Lower leg skin (tissue), 4 donors: ENCODE data around the gene INPP4A. TPM values are rescaled to one million over a fixed set of nuclear protein-coding genes. Genes with fewer than 3 reads are reported as not detected.

Source experiments
- DNase-seq, 2 donors: peaks; one replicate each; pipeline ENCODE4 v3.0.0-alpha.2; 2019; ENCODE audit warnings: low spot score in 2 of 2
- H3K4me3 ChIP-seq: fragments of 200-600 bp; sonication (generic); 2 replicates; pipeline ENCODE4 v1.5.1; 2017; ENCODE audit warnings: mild to moderate bottlenecking, low read depth; ENCODE audit not compliant: poor library complexity, severe bottlenecking
- CTCF ChIP-seq, 3 donors: fragments of 450-650 bp; IDR thresholded peaks; one replicate each; pipeline ENCODE4 v1.5.1; 2016; ENCODE audit warnings: antibody characterized with exemption in 3 of 3, mild to moderate bottlenecking in 3 of 3, moderate library complexity in 2 of 3
- POLR2A ChIP-seq, 2 donors: fragments of 450-650 bp; IDR thresholded peaks; one replicate each; pipeline ENCODE4 v1.6.1; 2016 to 2017; ENCODE audit warnings: antibody characterized with exemption in 2 of 2, mild to moderate bottlenecking in 1 of 2, moderate library complexity in 1 of 2
- WGBS, 2 donors: methylation state at CpG; one replicate each; pipeline ENCODE4 v1.1.5; 2018; 5-methylcytosine and 5-hydroxymethylcytosine counted together
- intact Hi-C: fragments of 100-400 bp; cut with DNase I; formaldehyde crosslinking; loops from one replicate; pipeline ENCODE4 v1.15.0; 2023; ENCODE audit warnings: low total_unique reads
- total RNA-seq, 4 donors: library from RNA; depleted of rRNA; stranded (reverse); fragments of >200 nt; gene quantifications; one replicate each; pipeline ENCODE4 v1.1.0, GENCODE V29; 2016

INPP4A gene
- total RNA-seq, 4 donors from 2014 or later: 6.7 to 15.5 (median 10.7) TPM

GRCh38 chr2:98472961-98473746 lies 28.5 kb downstream of the INPP4A start:
- DNase-seq: no peak
- WGBS, 2 donors: 88 to 89% methylated on average over 9 of the region's 9 CpGs
- no peak overlapping the region for H3K4me3 ChIP-seq
- TF ChIP-seq CTCF (IDR thresholded peaks at IDR 0.05) (no peak), POLR2A (IDR thresholded peaks at IDR 0.05) (no peak)
- intact Hi-C loops: no loop called here

- no peak for DNase-seq
- H3K4me3 ChIP-seq: no peak overlapping the region
- no peak for TF ChIP-seq POLR2A (IDR thresholded peaks at IDR 0.05)
- TF ChIP-seq CTCF (IDR thresholded peaks at IDR 0.05): no peak
- intact Hi-C loops: no loop called here
- WGBS, 2 donors: 76 to 86% methylated on average over 10 of the region's 10 CpGs
Observed at GRCh38 chr2:98473995-98474780, 29.5 kb downstream of the INPP4A start.

GRCh38 chr2:98474979-98475632 lies 30.4 kb downstream of the INPP4A start:
- H3K4me3 ChIP-seq: no peak overlapping the region
- WGBS, 2 donors: 88 to 94% methylated on average over 5 of the region's 5 CpGs
- no peak for TF ChIP-seq CTCF (IDR thresholded peaks at IDR 0.05)
- no peak for TF ChIP-seq POLR2A (IDR thresholded peaks at IDR 0.05)
- intact Hi-C loops: no loop called here
- no peak for DNase-seq

GRCh38 chr2:98476192-98476868 lies 31.7 kb downstream of the INPP4A start:
- DNase-seq: no peak
- intact Hi-C loops: no loop called here
- TF ChIP-seq CTCF (IDR thresholded peaks at IDR 0.05): no peak
- TF ChIP-seq POLR2A (IDR thresholded peaks at IDR 0.05): no peak

GRCh38 chr2:98477036-98477435 lies 32.4 kb downstream of the INPP4A start:
- 96% methylated on average over 10 of the region's 10 CpGs for WGBS, 2 donors
- DNase-seq: no peak
- no peak overlapping the region for H3K4me3 ChIP-seq
- no peak for TF ChIP-seq POLR2A (IDR thresholded peaks at IDR 0.05)
- TF ChIP-seq CTCF (IDR thresholded peaks at IDR 0.05): no peak
- intact Hi-C loops: no loop called here

More at GRCh38 chr2:98476192-98476868, 31.7 kb downstream of the INPP4A start:
- 83 to 86% methylated on average over 9 of the region's 9 CpGs for WGBS, 2 donors
- H3K4me3 ChIP-seq: no peak overlapping the region
